CD4-positive, alpha-beta T cell treated with Interleukin-10 for 1 hour (primary cell): Measurements from ENCODE around the gene SNRNP200.

ENCODE experiments used
- DNase-seq: peaks from one replicate; pipeline ENCODE4 v3.0.0-alpha.2; 2020

The SNRNP200 gene

GRCh38 chr2:96248624-96249023 is 56.7 kb downstream of the SNRNP200 start:
- DNase-seq = no peak

- no peak for DNase-seq
These were observed 57.5 kb downstream of the SNRNP200 start for GRCh38 chr2:96247896-96248295.

GRCh38 chr2:96247009-96247408 is 58.3 kb downstream of the SNRNP200 start:
- no peak for DNase-seq

GRCh38 chr2:96245609-96246390 is 59.5 kb downstream of the SNRNP200 start:
- DNase-seq = no peak

- no peak for DNase-seq
These were observed 61.5 kb downstream of the SNRNP200 start for GRCh38 chr2:96243843-96244242.

GRCh38 chr2:96241900-96242611 is 63.3 kb downstream of the SNRNP200 start:
- DNase-seq = peak; percentile 74

- no peak for DNase-seq
These were observed 64.1 kb downstream of the SNRNP200 start for GRCh38 chr2:96241227-96241626.

- DNase-seq = no peak
These were observed 64.9 kb downstream of the SNRNP200 start for GRCh38 chr2:96240341-96241038.

- DNase-seq = no peak
These were observed 65.5 kb downstream of the SNRNP200 start for GRCh38 chr2:96239745-96240264.

GRCh38 chr2:96239091-96239490 is 66.3 kb downstream of the SNRNP200 start:
- DNase-seq = no peak

- DNase-seq = no peak
These were observed 67.1 kb downstream of the SNRNP200 start for GRCh38 chr2:96238266-96238665.

GRCh38 chr2:96236882-96237281 is 68.5 kb downstream of the SNRNP200 start:
- no peak for DNase-seq

- no peak for DNase-seq
These were observed 71.4 kb downstream of the SNRNP200 start for GRCh38 chr2:96233880-96234316.

- no peak for DNase-seq
These were observed 71.9 kb downstream of the SNRNP200 start for GRCh38 chr2:96233436-96233835.

- no peak for DNase-seq
These were observed 74.0 kb downstream of the SNRNP200 start for GRCh38 chr2:96231316-96231715.

GRCh38 chr2:96225016-96225533 is 80.3 kb downstream of the SNRNP200 start:
- DNase-seq = no peak
